Stimulated activated CD4-positive, alpha-beta T cell treated with anti-CD3 and anti-CD28 coated beads, Interleukin-1b, Interleukin-23, amount 100 ng/mL, for 24 hours (primary cell): ENCODE measurements around the gene CCDC194.

Experiments
- DNase-seq, 4 experiments: peaks; one replicate each; pipeline ENCODE4 v3.0.0-alpha.2; 2020; ENCODE audit warnings: low read depth in 4 of 4, low spot score in 1 of 4

CCDC194 gene

DNA sequence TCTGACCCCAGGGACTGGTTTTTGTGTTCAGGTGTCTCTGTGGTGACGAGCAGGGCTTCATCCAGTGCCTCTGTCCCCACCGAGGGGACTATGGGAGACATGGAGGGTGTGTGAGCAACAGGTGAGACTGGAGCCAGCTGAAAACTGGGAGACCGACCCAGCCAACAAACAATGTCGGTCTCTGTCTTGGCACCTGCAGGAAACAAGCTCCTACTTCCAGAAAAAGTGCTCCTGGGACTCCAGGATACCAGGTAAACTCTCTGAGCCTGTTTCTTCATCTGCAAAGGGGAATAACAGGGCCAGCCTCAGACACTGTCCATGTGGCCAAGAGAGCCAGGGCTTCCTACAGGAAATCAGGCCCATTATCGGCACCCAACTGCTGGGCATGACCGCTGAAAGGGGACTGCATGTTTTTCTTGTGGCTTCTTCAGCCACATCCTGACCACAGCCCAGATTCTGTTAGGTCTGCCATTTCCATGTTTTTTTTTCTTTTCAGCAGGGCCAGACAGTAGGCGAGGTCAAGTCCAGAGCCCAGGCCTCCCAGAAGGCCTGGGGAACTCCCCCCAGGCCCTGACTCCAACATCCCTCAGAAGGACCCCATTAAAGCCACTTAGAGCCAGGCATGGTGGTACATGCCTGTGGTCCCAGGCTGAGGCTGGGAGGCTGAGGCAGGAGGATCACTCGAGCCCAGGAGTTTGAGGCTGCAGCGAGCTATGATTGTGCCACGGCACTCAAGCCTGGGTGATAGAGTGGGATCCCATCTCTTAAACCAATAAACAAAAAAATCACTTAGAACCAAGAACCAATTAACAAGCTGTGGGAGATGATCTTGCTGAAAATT is 12.3 kb upstream of the CCDC194 start:
- DNase-seq, result no peak

DNA sequence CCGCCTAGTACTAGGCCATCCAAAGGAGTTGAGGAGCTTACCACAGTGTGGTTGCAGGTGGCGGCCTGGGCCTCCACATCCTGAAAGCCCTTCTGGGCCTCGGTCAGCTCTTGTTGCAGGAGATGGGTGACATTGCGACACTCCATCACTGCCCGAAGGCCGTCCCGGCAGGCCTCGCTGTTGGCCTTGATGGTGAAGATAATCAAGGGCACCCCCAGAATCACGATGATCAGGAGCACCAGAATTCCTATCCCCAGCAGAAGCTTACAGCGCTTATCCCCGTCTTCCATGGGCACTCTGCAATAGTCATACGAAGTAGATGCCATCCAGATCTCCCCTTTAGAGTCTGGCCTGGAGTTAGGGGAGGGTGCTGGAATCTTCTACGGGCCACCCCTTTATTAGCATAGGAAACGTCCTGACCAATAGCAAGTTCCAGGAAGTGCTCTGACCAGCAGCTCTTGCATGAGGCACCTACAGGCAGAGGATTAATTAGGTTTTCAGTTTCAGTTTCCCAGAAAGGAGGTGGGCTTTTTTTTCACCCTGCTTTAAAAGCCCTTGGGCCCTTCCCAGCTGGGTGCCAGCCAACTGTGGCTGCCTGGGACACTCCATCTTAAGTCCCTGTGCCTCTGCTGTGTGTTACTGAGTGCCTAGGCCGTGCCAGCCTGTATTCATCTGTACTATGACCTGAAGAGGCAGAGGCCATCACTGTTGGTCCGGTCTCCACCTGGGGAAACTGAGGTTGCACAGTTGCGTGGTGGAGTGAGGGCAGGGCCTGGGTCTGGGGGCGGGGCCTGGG is 11.5 kb upstream of the CCDC194 start, which contains the start of gene BST2:
Gene BST2 (minus strand): TSS at position 381 of the 796 bp plus-strand sequence. CDS start 55 bp downstream, at position 326.
- peak in 1 of 4 experiments; percentile 36 for DNase-seq

- no peak for DNase-seq
Measured at GRCh38 chr19:17404621-17405249, 10.7 kb upstream of the CCDC194 start.

DNA sequence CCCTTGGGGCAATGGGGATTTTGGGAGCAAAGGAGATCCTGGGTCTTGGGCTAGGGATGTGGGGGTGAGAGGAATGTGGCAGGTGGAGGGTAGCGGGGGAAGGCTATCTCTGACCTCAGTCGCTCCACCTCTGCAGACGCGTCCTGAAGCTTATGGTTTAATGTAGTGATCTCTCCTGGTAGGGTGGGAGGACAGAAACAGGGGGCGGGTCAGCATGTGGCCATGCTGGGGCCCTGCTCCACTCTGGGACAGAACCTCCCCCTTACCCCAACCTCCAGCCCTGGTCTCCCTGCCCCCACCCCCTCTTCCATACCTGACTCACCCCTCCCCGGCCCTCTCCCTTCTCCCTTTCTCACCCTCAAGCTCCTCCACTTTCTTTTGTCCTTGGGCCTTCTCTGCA is 10.0 kb upstream of the CCDC194 start:
- no peak for DNase-seq

DNA sequence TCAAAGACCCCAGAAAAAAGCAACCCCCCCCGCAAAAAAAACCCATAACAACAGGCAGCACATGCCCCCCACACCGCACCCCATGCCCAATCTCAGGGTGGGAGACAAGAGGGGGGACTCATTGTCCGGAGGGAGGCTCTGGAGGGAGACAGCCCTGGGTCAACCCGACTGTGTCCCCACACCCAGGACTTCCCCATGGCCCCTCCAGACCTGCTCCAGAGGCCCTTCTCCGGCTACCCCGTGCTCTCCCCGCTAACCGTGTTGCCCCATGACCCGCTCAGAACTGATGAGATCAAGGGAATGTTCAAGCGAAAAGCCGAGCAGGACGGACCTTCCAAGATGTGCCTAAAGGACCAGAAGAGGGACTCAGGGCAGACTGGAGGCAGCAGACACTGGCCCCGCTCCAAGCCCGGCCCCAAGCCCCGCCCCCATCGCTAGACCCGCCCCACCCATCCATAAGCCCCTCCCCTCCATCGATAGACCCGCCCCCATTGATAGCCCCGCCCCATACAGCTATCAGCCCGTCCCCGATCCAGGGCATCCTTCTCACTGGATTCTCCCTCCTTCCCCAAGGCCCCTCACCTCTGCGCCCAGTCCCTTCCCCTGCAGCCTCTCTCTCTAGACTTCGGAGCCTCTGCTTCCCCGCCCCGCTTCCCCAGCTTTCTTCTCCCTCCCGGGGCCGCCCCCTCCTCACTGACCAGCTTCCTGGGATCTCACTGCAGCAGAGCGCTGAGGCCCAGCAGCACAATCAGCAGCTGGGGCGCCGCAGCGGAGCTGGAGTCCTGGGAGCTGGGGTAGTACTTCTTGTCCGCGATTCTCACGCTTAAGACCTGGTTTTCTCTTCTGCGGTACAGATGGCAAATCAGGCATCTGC is 9.2 kb upstream of the CCDC194 start:
- DNase-seq, result no peak

- DNase-seq, result no peak
Measured at GRCh38 chr19:17401628-17402027, 7.6 kb upstream of the CCDC194 start.

DNA sequence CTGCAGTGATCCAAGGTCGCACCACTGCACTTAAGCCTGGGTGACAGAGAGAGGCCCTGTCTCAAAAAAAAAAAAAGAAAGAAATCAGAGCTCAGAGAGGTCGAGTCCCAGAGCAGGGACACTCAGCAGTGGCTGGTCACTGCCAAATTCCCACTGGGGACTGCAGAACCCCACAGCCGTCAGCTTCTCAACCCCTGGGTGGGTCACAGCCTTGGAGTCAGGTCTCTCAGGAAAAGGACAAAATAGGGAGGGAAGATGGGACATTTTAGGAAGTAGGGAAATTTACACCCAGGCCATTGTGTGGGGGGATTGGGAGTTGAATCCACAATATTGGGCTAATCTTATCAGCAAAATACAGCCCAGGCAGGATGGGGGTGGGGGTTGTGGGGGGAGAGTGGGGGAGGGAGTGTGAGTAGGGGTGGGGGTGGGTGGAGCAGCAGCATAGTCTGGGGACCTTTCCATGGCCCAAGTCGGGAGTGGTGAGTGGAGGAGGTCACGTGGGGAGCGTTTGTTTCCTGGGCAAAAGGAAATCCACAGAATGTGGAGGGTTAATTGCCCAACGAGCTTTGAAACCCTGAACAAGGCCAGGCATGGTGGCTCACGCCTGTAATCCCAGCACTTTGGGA is 5.0 kb upstream of the CCDC194 start:
- DNase-seq, result no peak

GRCh38 chr19:17394891-17395415 is 957 bp upstream of the CCDC194 start:
- DNase-seq, result peak in 3 of 4 experiments; percentile 53 to 69 (median 67)

- no peak for DNase-seq
Measured at GRCh38 chr19:17393002-17393401, 994 bp downstream of the CCDC194 start.

- no peak for DNase-seq
Measured at GRCh38 chr19:17391371-17392151, 2.4 kb downstream of the CCDC194 start.

- peak; percentile 71 to 90 (median 82) for DNase-seq
Measured at GRCh38 chr19:17390665-17391370, 3.2 kb downstream of the CCDC194 start.

DNA sequence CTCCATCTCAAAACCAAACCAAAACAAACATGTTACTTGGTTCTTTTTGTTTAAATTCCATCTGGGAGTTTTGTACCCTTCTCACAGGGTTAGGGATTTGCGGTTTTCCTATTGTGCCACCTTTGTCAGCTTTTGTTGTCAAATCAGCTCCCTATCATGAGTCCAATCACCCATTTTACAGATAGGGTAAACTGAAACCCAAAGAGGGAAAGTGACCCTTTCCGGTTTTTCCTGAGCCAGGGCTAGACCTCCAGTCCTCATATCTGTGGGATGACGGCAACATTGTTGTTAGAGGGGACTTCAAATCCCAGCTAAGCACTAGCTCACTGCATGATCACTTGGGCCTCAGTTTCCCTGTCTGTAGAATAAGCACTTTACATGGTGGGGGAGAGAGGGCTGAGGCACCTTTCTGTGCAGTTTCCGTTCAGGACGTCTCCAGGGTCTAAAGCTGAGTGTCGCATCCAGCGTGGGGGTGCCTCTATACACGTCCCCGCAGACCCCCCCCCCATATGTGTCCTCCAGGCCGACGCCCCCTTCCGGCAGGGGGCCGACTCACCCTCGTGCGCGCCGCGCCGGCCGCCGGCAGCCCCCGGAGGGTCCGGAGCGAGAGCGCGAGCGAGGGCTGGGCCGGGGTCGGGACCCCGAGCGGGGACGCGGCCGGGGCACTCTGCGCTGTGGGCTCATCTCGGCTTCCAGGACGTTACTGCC is 3.9 kb downstream of the CCDC194 start:
- no peak for DNase-seq

DNA sequence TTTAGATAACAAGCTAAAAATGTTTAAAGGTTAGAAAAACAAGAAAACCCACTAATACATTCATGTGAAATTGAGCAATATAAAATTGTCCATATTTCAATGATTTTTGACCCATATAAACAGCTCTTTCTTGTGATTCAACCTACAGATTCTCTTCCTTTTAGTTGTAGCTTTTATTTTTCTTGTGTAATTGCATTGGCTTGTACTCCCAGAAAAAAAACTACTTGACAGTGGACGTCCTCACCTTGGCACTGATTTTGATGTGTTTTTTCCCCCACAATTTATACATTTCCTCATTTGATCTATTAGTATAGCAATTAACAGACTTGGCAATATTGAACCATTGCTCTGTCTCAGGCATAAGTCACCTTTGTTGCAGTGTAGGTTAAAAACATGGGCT is 4.7 kb downstream of the CCDC194 start:
- no peak for DNase-seq

DNA sequence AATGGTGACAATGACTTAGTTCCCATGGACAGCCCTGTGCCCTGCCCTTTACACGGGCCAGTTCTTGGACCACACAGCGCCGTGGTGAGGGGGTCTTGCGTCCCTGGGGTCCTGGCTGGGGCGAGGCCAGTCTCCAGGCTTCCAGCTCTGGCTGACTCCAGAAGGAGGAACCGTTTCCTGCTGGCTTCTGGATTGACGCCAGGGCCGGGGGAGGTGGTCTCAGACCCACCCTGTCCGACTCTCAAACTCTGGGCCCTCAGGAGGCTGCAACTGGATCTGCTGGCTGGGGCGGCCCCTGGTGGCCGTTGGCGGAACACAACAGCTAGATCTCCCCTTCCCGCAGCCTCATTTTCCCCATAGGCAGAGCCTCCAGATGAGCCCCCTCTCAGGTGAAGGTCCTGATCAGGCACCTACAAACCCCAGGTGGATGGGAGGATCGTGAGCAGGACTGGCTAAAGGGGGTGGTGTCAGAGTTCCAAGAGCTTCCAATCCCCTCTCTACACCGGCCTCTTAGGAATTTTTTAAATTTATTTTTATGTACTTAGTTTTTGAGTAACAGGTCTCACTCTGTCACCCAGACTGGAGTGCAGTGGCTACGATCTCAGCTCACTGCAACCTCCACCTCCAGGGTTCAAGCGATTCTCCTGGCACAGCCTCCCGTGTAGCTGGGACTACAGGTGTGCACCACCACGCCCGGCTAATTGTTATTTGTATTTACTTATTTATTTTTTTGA is 8.0 kb downstream of the CCDC194 start:
- peak in 3 of 4 experiments; percentile 46 to 51 (median 48) for DNase-seq

DNA sequence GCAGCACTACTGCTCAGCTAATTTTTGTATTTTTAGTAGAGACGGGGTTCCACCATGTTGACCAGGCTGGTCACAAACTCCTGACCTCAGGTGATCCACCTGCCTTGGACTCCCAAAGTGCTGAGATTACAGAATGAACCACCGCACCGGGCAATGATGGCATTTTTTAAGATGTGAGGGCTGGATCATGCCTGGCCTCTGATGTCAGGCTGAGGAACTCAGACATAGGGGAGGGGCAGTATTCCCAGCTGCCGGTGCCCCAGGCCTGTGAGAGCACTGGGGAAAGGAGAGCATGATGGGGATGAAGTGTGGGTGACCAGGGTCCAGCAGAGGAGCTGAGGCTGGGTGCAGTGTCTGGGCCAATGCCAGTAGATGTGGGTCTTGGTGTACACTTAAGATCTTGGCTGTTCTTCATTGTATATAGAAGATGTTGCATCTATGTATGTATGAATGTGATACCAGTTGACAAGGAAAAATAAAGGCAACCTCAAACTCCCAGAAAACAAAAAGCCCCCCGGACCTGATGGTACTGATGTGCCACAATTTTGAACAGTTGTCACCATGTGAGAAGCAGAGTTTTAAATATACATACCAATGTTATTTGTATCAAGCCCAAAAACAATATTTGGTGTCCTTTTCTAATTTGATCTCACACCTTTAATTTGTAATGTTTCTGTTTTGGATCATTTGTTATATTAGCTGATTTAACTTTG is 13.4 kb downstream of the CCDC194 start:
- no peak for DNase-seq

GRCh38 chr19:17379221-17379631 is 14.8 kb downstream of the CCDC194 start:
- DNase-seq, result no peak

GRCh38 chr19:17378271-17378670 is 15.7 kb downstream of the CCDC194 start:
- no peak for DNase-seq
